Measurements from ENCODE around the gene ZBTB5. TPM values are rescaled to one million over a fixed set of nuclear protein-coding genes. Genes with fewer than 3 reads are reported as not detected.
"Not testable (repeated sequence)": the region's sequence is repeated elsewhere in the genome, so short reads cannot be mapped to it uniquely, and the experiment has no call there.

The ZBTB5 gene
- total and polyA plus RNA-seq, 8 donors: 2.2 to 16.5 (median 6.7) TPM; not detected in 1

DNA sequence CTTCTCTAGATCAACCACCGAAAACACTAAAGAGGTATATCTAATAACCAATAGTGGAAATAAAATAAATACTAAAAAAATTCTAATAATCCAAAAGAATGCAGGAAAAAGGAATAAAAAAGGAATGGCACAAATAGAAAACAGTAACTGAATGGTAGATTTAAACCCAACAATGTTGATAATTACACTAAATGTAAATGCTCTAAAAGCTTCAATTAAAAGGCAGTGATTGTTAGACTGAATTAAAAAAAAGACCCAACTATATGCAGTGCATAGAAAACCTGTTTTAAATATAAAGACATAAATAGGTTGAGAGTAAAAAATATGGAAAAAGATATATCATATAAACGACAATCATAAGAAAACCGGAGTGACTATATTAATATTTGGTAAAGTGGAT is 9.2 kb upstream of the ZBTB5 start:
- H3K4me3 ChIP-seq: no peak overlapping the region
- H3K36me3 ChIP-seq: no peaks in the 10 kb centered on the region
- peaks cover 0 to 20% (median 0%) of the 10 kb centered on the region in 3 donors for H3K27me3 ChIP-seq
- WGBS, 5 donors: 81 to 99% (median 96%) methylated on average over 3 of the region's 3 CpGs
- no peak for DNase-seq
- intact Hi-C loops (cut with DNase I; ENCODE audit: low total_unique reads): loop anchor here (10.0 kb wide), 1 partner anchor 60 kb away; no protein-coding TSS in a partner anchor
- peaks cover 0 to 9% (median 0%) of the 10 kb centered on the region in 4 donors for H3K9me3 ChIP-seq
- peaks cover 6 to 16% (median 6%) of the 10 kb centered on the region in 4 donors for H3K4me1 ChIP-seq
- TF ChIP-seq, protein P1, sequence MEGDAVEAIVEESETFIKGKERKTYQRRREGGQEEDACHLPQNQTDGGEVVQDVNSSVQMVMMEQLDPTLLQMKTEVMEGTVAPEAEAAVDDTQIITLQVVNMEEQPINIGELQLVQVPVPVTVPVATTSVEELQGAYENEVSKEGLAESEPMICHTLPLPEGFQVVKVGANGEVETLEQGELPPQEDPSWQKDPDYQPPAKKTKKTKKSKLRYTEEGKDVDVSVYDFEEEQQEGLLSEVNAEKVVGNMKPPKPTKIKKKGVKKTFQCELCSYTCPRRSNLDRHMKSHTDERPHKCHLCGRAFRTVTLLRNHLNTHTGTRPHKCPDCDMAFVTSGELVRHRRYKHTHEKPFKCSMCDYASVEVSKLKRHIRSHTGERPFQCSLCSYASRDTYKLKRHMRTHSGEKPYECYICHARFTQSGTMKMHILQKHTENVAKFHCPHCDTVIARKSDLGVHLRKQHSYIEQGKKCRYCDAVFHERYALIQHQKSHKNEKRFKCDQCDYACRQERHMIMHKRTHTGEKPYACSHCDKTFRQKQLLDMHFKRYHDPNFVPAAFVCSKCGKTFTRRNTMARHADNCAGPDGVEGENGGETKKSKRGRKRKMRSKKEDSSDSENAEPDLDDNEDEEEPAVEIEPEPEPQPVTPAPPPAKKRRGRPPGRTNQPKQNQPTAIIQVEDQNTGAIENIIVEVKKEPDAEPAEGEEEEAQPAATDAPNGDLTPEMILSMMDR (IDR thresholded peaks at IDR 0.05): no peak
- no peak for TF ChIP-seq POLR2A (IDR thresholded peaks at IDR 0.05)
- TF ChIP-seq EP300 (IDR thresholded peaks at IDR 0.05): no peak
- TF ChIP-seq POLR2AphosphoS5 (IDR thresholded peaks at IDR 0.05): no peak
- H3K27ac ChIP-seq: no peak overlapping the region

DNA sequence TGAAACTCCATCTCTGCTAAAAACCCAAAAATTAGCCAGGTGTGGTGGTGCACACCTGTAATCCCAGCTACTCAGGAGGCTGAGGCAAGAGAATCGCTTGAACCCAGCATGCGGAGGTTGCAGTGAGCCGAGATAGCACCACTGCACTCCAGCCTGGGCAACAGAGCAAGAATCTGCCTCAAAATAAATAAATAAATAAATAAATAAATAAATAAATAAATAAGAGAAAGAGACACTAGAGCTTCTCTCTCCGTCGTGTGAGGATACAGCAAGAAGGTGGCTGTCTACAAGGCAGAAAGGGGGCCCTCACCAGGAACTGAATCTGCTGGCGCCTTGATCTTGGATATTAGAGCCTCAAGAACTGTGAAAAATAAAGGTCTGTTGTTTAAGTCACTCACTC is 8.7 kb upstream of the ZBTB5 start:
- intact Hi-C loops (cut with DNase I; ENCODE audit: low total_unique reads): loop anchor here (10.0 kb wide), 1 partner anchor 59 kb away; no protein-coding TSS in a partner anchor
- 62 to 79% (median 64%) methylated on average over 6 of the region's 6 CpGs for WGBS, 5 donors

DNA sequence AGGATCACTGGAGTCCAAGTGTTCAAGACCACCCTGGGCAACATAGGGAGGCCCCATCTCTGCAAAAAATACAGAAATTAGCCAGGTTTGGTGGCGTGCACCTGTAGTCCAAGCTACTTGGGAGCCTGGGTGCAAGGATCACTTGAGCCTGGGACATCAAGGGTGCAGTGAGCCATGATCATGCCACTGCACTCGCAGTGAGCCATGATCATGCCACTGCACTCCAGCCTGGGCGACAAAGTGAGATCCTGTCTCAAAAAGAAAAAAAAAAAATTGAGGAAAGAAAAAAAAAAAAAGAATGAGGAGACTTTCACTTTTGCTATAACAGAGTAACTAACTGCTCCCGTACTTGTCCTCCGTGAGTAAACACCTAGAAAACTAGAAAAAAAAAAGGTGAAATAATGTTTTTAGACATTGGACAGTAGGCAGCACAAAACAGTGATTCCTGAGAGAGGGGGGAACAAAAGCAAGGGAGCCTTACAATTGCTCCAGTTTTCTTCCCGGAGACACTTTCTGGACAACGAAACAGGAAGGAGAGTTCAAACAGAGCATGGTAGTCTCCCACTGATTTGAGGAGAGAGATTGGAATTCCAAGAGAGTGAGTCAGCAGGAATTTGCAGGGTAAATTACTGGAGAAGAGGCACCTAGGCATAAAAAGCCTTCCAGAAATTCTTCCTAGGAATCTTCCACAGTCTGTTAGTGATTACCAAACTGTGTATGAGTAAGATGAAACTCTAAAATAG is 6.9 kb upstream of the ZBTB5 start:
- no peaks in the 10 kb centered on the region for H3K36me3 ChIP-seq
- intact Hi-C loops (cut with DNase I; ENCODE audit: low total_unique reads): loop anchor here (10.0 kb wide), 1 partner anchor 57 kb away; no protein-coding TSS in a partner anchor
- peaks cover 6 to 17% (median 7%) of the 10 kb centered on the region in 4 donors for H3K4me1 ChIP-seq
- H3K4me3 ChIP-seq: peak overlapping the region; percentile 23 to 34 (median 29)
- H3K27ac ChIP-seq: peak overlapping the region; percentile 62 to 85 (median 80)
- peaks cover 0 to 9% (median 0%) of the 10 kb centered on the region in 4 donors for H3K9me3 ChIP-seq
- WGBS, 5 donors: 12 to 18% (median 17%) methylated on average over 7 of the region's 7 CpGs
- TF ChIP-seq POLR2AphosphoS5 (IDR thresholded peaks at IDR 0.05) (peak in 1 of 3 donors; percentile 58), POLR2A (IDR thresholded peaks at IDR 0.05) (no peak)
- DNase-seq: peak in 1 of 2 donors; percentile 70
- peaks cover 0 to 4% (median 0%) of the 10 kb centered on the region in 3 donors for H3K27me3 ChIP-seq

More for the DNA sequence above, 8.7 kb upstream of the ZBTB5 start:
- not testable (repeated sequence) for H3K9me3 ChIP-seq, H3K27ac ChIP-seq, H3K4me3 ChIP-seq, H3K36me3 ChIP-seq, DNase-seq
- Histone ChIP-seq H3K27me3 (peaks cover 0 to 20% (median 0%) of the 10 kb centered on the region in 3 donors), H3K4me1 (peaks cover 6 to 16% (median 6%) of the 10 kb centered on the region in 4 donors)

DNA sequence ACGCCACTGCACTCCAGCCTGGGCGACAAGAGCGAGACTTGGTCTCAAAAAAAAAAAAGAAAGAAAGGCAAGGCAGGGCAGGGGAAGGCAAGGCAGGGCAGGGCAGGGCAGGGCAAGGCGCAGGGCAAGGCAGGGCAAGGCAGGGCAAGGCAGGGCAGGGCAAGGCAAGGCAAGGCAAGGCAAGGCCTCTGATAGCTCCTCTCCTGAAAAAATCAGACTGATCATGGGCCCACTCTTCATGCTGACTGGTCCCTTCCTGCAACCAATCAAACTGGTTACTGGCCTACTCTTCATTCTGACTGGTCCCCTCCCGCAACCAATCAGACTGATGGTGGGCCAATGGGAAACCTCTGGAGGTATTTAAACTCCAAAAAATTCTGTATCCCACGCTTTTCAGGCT is 3.4 kb upstream of the ZBTB5 start:
- intact Hi-C loops (cut with DNase I; ENCODE audit: low total_unique reads): no loop called here
- H3K27ac ChIP-seq: no peak overlapping the region
- no peaks in the 10 kb centered on the region for H3K27me3 ChIP-seq
- WGBS, 5 donors: 89 to 96% (median 93%) methylated on average over 6 of the region's 6 CpGs
- H3K4me3 ChIP-seq: no peak overlapping the region
- peaks cover 18 to 32% (median 25%) of the 10 kb centered on the region in 4 donors for H3K4me1 ChIP-seq
- no peaks in the 10 kb centered on the region for H3K36me3 ChIP-seq
- H3K9me3 ChIP-seq: no peaks in the 10 kb centered on the region
- TF ChIP-seq POLR2AphosphoS5 (IDR thresholded peaks at IDR 0.05) (no peak), POLR2A (IDR thresholded peaks at IDR 0.05) (no peak), EP300 (IDR thresholded peaks at IDR 0.05) (no peak)
- TF ChIP-seq, protein P1 (IDR thresholded peaks at IDR 0.05): no peak
- DNase-seq: no peak

DNA sequence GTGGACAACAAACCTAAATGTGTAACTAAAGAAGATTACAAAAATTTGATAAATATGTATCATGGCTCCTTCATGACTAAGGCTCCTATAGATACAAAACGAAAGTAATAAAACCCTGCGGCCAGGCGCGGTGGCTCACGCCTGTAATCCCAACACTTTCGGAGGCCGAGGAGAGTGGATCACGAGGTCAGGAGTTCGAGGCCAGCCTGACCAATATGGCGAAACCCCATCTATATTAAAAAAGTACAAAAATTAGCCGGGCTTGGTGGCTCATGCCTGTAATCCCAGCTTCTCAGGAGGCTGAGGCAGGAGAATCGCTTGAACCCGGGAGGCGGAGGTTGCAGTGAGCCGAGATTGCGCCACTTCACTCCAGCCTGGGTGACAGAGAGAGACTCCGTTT is 2.3 kb upstream of the ZBTB5 start:
- H3K27me3 ChIP-seq; H3K9me3 ChIP-seq; intact Hi-C loops (cut with DNase I; ENCODE audit: low total_unique reads); H3K36me3 ChIP-seq; DNase-seq; H3K4me3 ChIP-seq; H3K27ac ChIP-seq: not testable (repeated sequence)
- peaks cover 16 to 39% (median 32%) of the 10 kb centered on the region in 4 donors for H3K4me1 ChIP-seq
- 89 to 96% (median 95%) methylated on average over 17 of the region's 17 CpGs for WGBS, 5 donors
